ENCODE data around the gene BDH1. TPM values are rescaled to one million over a fixed set of nuclear protein-coding genes. Genes with fewer than 3 reads are reported as not detected.

BDH1 gene
- total RNA-seq, 1 donor, result 0.99 TPM

- H3K4me3 ChIP-seq (ENCODE audit: low read depth, low read length), result no peak overlapping the region
- no peak for DNase-seq (ENCODE audit: low read depth)
- no peak for TF ChIP-seq CTCF (IDR thresholded peaks at IDR 0.05; ENCODE audit: insufficient read depth, low read length)
Measured at GRCh38 chr3:197512691-197513571, 42.8 kb downstream of the BDH1 start.

GRCh38 chr3:197511853-197512635 lies 43.7 kb downstream of the BDH1 start:
- H3K4me3 ChIP-seq (ENCODE audit: low read depth, low read length), result no peak overlapping the region
- TF ChIP-seq CTCF (IDR thresholded peaks at IDR 0.05; ENCODE audit: insufficient read depth, low read length), result no peak
- no peak for DNase-seq (ENCODE audit: low read depth)

GRCh38 chr3:197511130-197511529 lies 44.6 kb downstream of the BDH1 start:
- no peak overlapping the region for H3K4me3 ChIP-seq (ENCODE audit: low read depth, low read length)
- peak; percentile 27 for DNase-seq (ENCODE audit: low read depth)
- TF ChIP-seq CTCF (IDR thresholded peaks at IDR 0.05; ENCODE audit: insufficient read depth, low read length), result no peak

- no peak for TF ChIP-seq CTCF (IDR thresholded peaks at IDR 0.05; ENCODE audit: insufficient read depth, low read length)
- H3K4me3 ChIP-seq (ENCODE audit: low read depth, low read length), result no peak overlapping the region
- DNase-seq (ENCODE audit: low read depth), result no peak
Measured at GRCh38 chr3:197510642-197511018, 45.1 kb downstream of the BDH1 start.

GRCh38 chr3:197508924-197509775 lies 46.6 kb downstream of the BDH1 start:
- H3K4me3 ChIP-seq (ENCODE audit: low read depth, low read length), result no peak overlapping the region

More at GRCh38 chr3:197508924-197509775, 46.6 kb downstream of the BDH1 start:
- no peak for DNase-seq (ENCODE audit: low read depth)
- no peak for TF ChIP-seq CTCF (IDR thresholded peaks at IDR 0.05; ENCODE audit: insufficient read depth, low read length)
